Body of pancreas (tissue), 4 donors: Measurements from ENCODE around the gene TPM2.

ENCODE experiments used
- POLR2A ChIP-seq, 3 donors: fragments of 450-650 bp; IDR thresholded peaks; one replicate each; pipeline ENCODE4 v1.6.1; 2016; ENCODE audit warnings: antibody characterized with exemption in 3 of 3, mild to moderate bottlenecking in 2 of 3
- TF ChIP-seq, protein P1 (sequence below), 7 experiments: fragments of 450-650 bp in 4 of 7; fragments of 200-600 bp in 3 of 7; sonication (generic) in 3 of 7; IDR thresholded peaks; one replicate each; pipeline ENCODE4 v1.5.1; 2016 to 2019; ENCODE audit warnings: antibody characterized with exemption in 7 of 7

DNA sequence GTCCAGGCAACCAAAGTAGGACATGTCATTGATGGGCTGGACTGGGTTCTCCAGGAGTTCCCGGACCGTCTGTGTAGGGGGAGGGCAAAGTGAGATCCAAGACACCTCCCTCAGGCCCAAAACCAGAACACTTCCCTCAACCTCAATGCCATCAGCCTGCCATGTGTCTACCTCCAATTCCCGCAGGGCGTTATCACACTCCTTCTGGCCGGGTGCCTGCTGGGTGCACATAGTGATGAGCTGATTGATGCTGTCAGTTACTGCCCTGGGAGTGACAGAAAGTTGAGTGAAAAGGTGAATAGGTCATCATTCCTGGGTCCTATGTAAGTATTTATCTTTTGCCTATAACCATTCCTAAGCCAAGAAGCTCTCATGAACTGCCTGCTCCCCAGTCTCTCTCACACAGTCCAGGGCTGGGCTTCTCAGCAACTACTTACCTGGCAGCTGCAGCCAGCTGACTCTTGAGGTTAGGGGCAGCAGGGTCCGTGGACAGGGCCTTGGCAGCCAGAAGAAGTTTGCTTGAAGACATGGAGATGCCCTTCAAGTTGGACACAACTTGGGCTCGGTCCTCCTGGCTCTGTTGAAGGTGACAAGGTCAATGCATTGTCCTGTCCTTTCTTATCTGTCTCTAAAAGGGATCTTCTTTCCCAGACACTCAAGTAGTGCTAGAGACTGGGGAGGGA is 21.2 kb upstream of the TPM2 start:
- TF ChIP-seq, protein P1, sequence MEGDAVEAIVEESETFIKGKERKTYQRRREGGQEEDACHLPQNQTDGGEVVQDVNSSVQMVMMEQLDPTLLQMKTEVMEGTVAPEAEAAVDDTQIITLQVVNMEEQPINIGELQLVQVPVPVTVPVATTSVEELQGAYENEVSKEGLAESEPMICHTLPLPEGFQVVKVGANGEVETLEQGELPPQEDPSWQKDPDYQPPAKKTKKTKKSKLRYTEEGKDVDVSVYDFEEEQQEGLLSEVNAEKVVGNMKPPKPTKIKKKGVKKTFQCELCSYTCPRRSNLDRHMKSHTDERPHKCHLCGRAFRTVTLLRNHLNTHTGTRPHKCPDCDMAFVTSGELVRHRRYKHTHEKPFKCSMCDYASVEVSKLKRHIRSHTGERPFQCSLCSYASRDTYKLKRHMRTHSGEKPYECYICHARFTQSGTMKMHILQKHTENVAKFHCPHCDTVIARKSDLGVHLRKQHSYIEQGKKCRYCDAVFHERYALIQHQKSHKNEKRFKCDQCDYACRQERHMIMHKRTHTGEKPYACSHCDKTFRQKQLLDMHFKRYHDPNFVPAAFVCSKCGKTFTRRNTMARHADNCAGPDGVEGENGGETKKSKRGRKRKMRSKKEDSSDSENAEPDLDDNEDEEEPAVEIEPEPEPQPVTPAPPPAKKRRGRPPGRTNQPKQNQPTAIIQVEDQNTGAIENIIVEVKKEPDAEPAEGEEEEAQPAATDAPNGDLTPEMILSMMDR (IDR thresholded peaks at IDR 0.05), result no peak
- no peak for TF ChIP-seq POLR2A (IDR thresholded peaks at IDR 0.05)
